Activated T-cell treated with anti-CD3 and anti-CD28 coated beads, Interleukin-2, amount 50 U/mL, for 4 hours (primary cell): Measurements from ENCODE around the gene AGFG1. TPM values are rescaled to one million over a fixed set of nuclear protein-coding genes. Genes with fewer than 3 reads are reported as not detected.

Experiments used
- ATAC-seq, 2 donors: fragments of 200-7000 bp; cut with Tn5 transposase; one replicate each; pipeline ENCODE4 v1.10.0; 2021
- DNase-seq: peaks from one replicate; pipeline ENCODE4 v3.0.0-alpha.2; 2020
- H3K27me3 Mint-ChIP-seq: one replicate; pipeline ENCODE4 v1.8.0; 2021; ENCODE audit warnings: low read depth, mixed read lengths
- H3K36me3 Mint-ChIP-seq: one replicate; pipeline ENCODE4 v1.8.0; 2022; ENCODE audit warnings: mixed read lengths; ENCODE audit not compliant: insufficient read depth
- H3K4me1 Mint-ChIP-seq: one replicate; pipeline ENCODE4 v1.8.0; 2021; ENCODE audit warnings: low read depth, mixed read lengths
- H3K4me3 Mint-ChIP-seq: one replicate; pipeline ENCODE4 v1.8.0; 2021; ENCODE audit warnings: mild to moderate bottlenecking, moderate library complexity, mixed read lengths
- H3K9me3 Mint-ChIP-seq: one replicate; pipeline ENCODE4 v1.8.0; 2021; ENCODE audit warnings: mixed read lengths
- total RNA-seq, 3 donors: library from RNA; stranded (reverse); gene quantifications; one replicate each; pipeline ENCODE4 v1.2.1, GENCODE V29; 2021

Gene AGFG1
- total RNA-seq, 3 donors from 2014 or later: 200 to 228 (median 213) TPM

DNA sequence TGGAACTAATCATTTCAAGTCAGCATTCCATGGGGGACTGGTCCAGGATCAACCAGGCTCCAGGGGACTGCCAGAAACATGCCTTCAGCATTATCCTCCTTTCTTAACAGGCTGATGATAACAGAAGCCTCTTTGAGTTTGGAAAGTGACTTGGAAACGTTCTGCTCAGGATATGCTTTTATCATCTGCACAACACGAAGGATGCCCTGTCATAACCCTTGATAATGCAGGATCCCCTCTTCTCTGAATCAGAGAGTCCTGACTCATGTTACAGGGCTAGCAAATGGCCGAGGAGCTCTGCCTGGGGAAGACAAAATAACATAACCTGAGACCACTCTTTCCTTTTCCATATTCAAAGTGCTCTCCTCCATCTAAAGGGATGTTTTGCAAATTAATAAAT lies 136.0 kb downstream of the AGFG1 start:
- Mint-ChIP-seq H3K36me3 (no peaks in the 10 kb centered on the region), H3K27me3 (peaks cover 46% of the 10 kb centered on the region), H3K4me1 (peaks cover 12% of the 10 kb centered on the region), H3K9me3 (no peaks in the 10 kb centered on the region), H3K4me3 (no peak overlapping the region)
- ATAC-seq: no peak
- DNase-seq: no peak

DNA sequence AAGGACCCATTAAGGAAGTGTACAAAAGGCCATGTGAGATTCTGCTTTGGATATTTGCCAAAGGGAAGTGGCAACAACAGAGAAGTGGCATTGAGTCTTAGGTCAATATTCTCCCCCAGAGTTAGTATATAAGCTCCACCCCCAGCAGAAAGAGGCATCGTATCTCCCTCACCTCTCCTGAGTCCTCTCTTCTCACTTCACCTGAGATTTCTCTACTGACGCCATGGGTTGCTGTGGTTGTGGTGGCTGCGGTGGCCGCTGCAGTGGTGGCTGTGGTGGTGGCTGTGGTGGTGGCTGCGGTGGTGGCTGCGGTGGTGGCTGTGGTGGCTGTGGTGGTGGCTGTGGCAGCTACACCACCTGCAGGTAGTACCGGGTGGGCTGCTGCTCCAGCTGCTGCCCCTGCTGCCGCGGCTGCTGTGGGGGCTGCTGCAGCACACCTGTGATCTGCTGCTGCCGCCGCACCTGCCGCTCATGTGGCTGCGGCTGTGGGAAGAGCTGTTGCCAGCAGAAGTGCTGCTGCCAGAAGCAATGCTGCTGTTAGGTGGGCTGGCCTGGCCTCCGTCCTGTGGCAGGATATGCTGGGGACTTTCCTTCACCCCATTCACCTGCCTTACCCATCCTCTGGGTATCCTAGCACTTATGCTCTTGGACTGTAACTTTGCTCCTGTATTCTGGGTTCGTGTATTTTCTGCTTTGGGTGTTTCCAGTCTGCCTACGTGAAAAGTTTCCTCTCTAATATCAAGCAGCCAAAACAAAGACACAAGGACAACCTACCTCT lies 136.8 kb downstream of the AGFG1 start:
- Mint-ChIP-seq H3K4me1 (peaks cover 12% of the 10 kb centered on the region), H3K36me3 (no peaks in the 10 kb centered on the region), H3K27me3 (peaks cover 46% of the 10 kb centered on the region), H3K4me3 (no peak overlapping the region), H3K9me3 (no peaks in the 10 kb centered on the region)
- DNase-seq: no peak
- ATAC-seq: no peak

DNA sequence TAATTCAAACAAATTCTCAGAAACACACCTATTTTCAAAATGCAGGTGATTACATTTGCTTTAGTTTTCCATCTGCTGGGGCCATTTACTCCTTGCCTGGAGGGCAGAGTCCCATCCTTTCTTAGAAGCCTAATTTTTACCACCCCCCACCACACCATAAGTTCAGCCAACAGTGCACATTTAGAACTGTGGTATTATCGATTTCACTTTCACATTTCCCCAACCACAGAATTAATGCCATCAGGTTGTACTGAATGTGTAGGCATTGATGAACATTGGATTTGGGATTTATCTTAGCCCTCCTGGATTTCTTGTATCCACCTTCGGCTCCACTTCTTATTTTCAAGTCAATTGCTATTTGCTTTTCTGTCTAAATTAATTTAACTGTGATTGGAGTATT lies 138.2 kb downstream of the AGFG1 start:
- Mint-ChIP-seq H3K27me3 (peaks cover 45% of the 10 kb centered on the region), H3K4me1 (peaks cover 12% of the 10 kb centered on the region), H3K9me3 (no peaks in the 10 kb centered on the region), H3K36me3 (no peaks in the 10 kb centered on the region), H3K4me3 (no peak overlapping the region)
- no peak for DNase-seq
- no peak for ATAC-seq

Other genes starting within 250 kb of the AGFG1 start
- gene MFF, start 146.9 kb upstream of the AGFG1 start, total RNA-seq: 10 to 100 TPM; 56.1 to 59.0 (median 58.4) TPM
- under 1 TPM in 1 of 3 donors, not detected in 2; 0.30 TPM for gene TM4SF20, start 92.8 kb upstream of the AGFG1 start, total RNA-seq
- gene SCYGR1, start 84.2 kb upstream of the AGFG1 start, total RNA-seq: not detected
- gene SCYGR2, start 126.7 kb downstream of the AGFG1 start, total RNA-seq: not detected
- gene SCYGR3, start 142.7 kb downstream of the AGFG1 start, total RNA-seq: not detected
- gene SCYGR4, start 145.3 kb downstream of the AGFG1 start, total RNA-seq: not detected
- not detected for gene SCYGR5, start 194.6 kb downstream of the AGFG1 start, total RNA-seq
- gene SLC19A3, start 245.9 kb downstream of the AGFG1 start, total RNA-seq: not detected